Mesodermal cell (in vitro differentiated cells): ENCODE measurements around the gene BAIAP2.
"Not testable (repeated sequence)": the region's sequence is repeated elsewhere in the genome, so short reads cannot be mapped to it uniquely, and the experiment has no call there.

ENCODE experiments used
- H3K27ac ChIP-seq: 2 replicates; pipeline ENCODE4 v1.7.0; 2013; ENCODE audit warnings: mild to moderate bottlenecking, low read depth, low read length, moderate library complexity; ENCODE audit not compliant: severe bottlenecking
- H3K36me3 ChIP-seq: 2 replicates; pipeline ENCODE4 v1.7.1; 2013; ENCODE audit warnings: mild to moderate bottlenecking, low read length, moderate library complexity; ENCODE audit not compliant: control insufficient read depth, insufficient read depth
- H3K4me1 ChIP-seq: one replicate; pipeline ENCODE4 v1.7.1; 2013; ENCODE audit warnings: mild to moderate bottlenecking, low read length; ENCODE audit not compliant: insufficient read depth, control insufficient read depth, poor library complexity, severe bottlenecking
- H3K4me3 ChIP-seq: 2 replicates; pipeline ENCODE4 v1.7.0; 2013; ENCODE audit warnings: low read length, control low read depth, mild to moderate bottlenecking; ENCODE audit not compliant: insufficient read depth, poor library complexity, severe bottlenecking; ENCODE audit errors: extremely low read depth
- H3K9me3 ChIP-seq: 2 replicates; pipeline ENCODE4 v1.7.1; 2013; ENCODE audit warnings: mild to moderate bottlenecking, low read length, moderate library complexity; ENCODE audit not compliant: control insufficient read depth
- WGBS, 2 experiments: methylation state at CpG; one replicate each; pipeline ENCODE4 v1.1.5; 2013; ENCODE audit warnings: missing lambda C conversion rate in 2 of 2; ENCODE audit not compliant: insufficient coverage in 2 of 2; 5-methylcytosine and 5-hydroxymethylcytosine counted together

BAIAP2 gene

DNA sequence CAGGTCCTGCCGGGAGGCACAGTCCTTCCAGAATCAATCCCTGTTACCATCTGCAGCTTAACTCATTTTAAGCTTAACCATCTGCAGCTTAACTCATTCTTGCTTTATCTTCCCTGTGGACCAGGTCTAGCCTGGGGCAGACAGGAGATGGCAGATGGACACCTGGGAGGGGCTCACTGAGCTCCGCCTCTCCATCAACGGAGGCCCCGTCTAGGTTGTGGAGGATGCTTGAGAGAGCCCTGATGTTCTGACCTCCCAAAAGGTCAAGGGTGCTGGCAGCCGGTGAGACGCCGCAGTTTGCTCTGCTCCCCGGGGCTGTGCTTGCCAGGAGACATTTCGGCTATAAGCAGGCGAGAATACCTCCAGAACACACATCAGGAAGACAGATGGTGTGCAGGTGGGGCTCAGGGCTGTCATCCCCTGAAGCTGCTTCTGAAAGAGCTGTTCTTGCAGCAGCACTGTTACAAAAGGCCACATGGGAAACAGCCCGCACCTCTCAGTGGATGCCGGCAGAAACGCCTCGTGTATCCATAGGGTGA lies 41.3 kb downstream of the BAIAP2 start:
- H3K27ac ChIP-seq, result no peak overlapping the region
- 79 to 82% methylated on average over 11 to 14 of the region's 14 CpGs for WGBS, 2 experiments
- H3K4me1 ChIP-seq, result no peaks in the 10 kb centered on the region

DNA sequence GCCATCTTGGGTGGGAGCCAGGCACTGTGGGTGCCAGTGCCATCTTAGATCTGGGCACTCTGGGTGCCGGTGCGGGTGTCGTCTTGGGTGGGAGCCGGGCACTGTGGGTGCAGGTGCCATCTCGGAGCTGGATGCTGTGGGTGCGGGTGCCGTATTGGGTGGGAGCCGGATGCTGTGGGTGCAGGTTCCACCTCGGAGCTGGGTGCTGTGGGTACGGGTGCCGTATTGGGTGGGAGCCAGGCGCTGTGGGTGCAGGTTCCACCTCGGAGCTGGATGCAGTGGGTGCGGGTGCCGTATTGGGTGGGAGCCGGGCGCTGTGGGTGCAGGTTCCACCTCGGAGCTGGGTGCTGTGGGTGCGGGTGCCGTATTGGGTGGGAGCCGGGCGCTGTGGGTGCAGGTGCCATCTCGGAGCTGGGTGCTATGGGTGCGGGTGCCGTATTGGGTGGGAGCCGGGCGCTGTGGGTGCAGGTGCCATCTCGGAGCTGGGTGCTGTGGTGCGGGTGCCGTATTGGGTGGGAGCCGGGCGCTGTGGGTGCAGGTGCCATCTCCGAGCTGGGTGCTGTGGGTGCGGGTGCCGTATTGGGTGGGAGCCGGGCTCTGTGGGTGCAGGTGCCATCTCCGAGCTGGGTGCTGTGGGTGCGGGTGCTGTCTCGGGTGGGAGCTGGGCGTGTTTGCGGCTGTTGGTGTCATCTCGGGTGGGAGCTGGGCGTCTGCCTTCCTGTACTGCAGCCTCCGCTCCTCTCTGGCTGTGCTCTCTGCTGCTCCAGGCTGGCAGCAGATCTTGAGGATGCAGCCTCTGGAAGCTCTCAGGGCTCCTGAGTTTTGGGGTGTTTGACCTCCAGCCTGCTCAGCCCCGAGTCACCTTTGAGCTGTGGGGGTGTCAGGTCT lies 43.3 kb downstream of the BAIAP2 start:
- H3K4me3 ChIP-seq, H3K9me3 ChIP-seq, H3K4me1 ChIP-seq, H3K27ac ChIP-seq, H3K36me3 ChIP-seq: not testable (repeated sequence)
- WGBS, 2 experiments, result 95 to 97% methylated on average over 44 to 45 of the region's 45 CpGs

More for the DNA sequence above, 41.3 kb downstream of the BAIAP2 start:
- Histone ChIP-seq H3K4me3 (no peak overlapping the region), H3K36me3 (peaks cover 5% of the 10 kb centered on the region), H3K9me3 (no peaks in the 10 kb centered on the region)

DNA sequence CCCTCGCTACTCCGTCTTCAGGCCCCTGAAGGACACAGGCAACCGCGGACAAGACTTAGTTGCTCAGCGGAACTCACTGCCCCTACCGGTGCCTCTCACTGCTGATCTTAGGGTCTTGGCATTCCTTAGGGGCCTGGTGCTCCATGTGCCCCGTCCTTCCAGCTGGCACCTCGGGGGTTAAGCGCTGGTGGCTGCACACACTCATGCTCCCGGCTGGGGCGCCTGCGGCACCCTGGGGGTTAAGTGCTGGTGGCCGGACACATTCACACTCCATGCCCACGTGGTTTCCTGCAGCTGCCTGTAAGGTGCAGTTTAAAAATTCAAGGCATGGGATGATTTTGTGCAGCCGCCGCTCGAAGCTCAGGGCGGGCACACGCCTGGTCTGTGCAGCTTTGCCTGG lies 45.1 kb downstream of the BAIAP2 start:
- H3K4me3 ChIP-seq, result no peak overlapping the region
- H3K36me3 ChIP-seq, result peaks cover 7% of the 10 kb centered on the region
- H3K9me3 ChIP-seq, result no peaks in the 10 kb centered on the region
- WGBS, 2 experiments, result 81% methylated on average over 19 of the region's 19 CpGs
- no peak overlapping the region for H3K27ac ChIP-seq
- H3K4me1 ChIP-seq, result no peaks in the 10 kb centered on the region

DNA sequence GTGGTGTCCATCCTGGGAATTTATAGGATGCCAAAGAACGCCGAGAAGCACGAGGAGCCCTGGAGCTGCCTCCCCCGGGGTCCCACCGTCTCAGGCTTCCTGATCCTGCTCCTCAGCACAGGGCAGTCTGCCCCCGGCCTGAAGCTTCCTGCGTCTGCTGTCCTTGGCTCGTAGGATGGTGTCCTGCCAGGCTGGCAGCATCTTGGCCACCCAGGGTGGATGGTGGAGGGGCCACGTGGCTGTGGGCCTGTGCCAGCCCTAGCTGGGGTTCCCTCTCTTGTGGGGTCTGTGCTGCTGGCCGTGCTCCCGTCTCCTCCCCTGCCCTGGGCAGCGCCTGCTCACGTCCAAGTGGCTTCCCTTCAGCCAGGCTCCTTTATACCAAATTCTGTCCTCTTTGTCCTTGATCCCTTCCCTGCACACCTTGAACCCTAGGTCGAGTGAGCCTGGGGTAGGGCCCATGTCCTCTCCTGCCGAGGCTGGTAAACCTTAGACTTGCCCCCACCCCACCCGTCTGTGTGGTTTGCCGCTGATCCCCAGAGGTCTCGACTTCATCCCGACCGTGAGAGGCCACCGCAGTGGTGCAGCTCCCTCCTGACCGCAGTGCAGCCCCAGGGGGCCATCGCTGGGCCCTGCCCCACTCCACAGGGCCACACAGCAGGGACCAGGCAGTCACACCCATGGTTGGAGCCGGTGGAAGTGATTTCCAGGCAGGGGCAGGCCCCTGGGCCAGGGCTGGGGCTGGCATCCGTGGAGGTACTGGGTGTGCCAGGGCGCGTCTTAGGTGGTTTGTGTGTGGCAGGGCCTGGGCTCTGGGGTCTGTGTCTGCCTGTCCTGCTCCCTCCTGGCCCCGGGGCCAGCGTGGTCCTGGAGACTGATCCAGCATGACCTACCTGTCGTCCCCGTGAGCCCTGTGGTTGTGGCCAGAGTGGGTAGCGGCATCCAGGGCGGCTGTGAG lies 46.5 kb downstream of the BAIAP2 start:
- no peak overlapping the region for H3K27ac ChIP-seq
- WGBS, 2 experiments, result 95 to 97% methylated on average over 30 to 33 of the region's 33 CpGs
- H3K4me1 ChIP-seq, result no peaks in the 10 kb centered on the region
- H3K36me3 ChIP-seq, result peaks cover 12% of the 10 kb centered on the region
- no peaks in the 10 kb centered on the region for H3K9me3 ChIP-seq
- H3K4me3 ChIP-seq, result no peak overlapping the region

GRCh38 chr17:81082177-81083073 lies 47.5 kb downstream of the BAIAP2 start:
- H3K36me3 ChIP-seq, result peaks cover 19% of the 10 kb centered on the region
- no peaks in the 10 kb centered on the region for H3K9me3 ChIP-seq
- no peak overlapping the region for H3K4me3 ChIP-seq
- H3K4me1 ChIP-seq, result no peaks in the 10 kb centered on the region
- 92 to 97% methylated on average over 27 to 31 of the region's 33 CpGs for WGBS, 2 experiments
- H3K27ac ChIP-seq, result no peak overlapping the region

- Histone ChIP-seq H3K36me3 (peaks cover 26% of the 10 kb centered on the region), H3K27ac (no peak overlapping the region), H3K4me1 (no peaks in the 10 kb centered on the region), H3K4me3 (no peak overlapping the region), H3K9me3 (no peaks in the 10 kb centered on the region)
- WGBS, 2 experiments, result 88 to 89% methylated on average over 25 to 27 of the region's 27 CpGs
Measured at GRCh38 chr17:81083125-81083765, 48.3 kb downstream of the BAIAP2 start.

DNA sequence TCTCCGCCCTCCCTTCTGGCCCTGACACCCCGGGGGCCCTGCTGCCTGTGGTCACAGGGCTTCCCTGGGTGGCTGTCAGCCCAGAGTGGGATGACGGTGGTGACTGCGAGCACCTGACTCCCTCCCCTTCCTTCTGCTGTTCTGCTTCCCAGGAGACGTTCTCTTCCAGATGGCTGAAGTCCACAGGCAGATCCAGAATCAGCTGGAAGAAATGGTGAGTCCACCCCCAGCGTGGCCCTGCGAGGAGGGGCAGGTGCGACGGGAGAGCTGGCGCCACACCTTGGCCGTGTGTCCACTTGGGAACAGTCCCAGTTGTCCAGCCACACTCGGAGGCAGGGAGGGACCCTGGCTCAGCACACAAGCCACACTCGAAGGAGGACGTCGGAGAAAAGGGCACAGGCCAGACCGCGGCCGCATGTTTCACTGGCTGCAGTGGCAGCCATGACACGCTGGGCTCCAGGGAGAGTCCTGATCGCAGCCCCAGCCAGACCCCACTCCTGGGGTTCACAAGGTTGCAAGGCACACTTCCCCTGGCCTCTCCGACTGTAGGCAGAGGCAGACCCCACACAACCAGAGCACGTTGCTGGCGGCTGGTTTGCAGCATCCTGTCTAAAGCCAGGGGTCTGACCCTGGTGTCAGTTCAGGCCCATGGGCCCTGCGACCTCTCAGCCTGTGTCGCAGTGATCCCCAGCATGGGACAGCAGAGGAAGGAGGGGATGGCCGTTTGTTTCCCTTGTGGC lies 49.9 kb downstream of the BAIAP2 start:
- H3K27ac ChIP-seq, result no peak overlapping the region
- H3K4me1 ChIP-seq, result no peaks in the 10 kb centered on the region
- peaks cover 32% of the 10 kb centered on the region for H3K36me3 ChIP-seq
- no peak overlapping the region for H3K4me3 ChIP-seq
- 92 to 96% methylated on average over 24 to 26 of the region's 26 CpGs for WGBS, 2 experiments
- H3K9me3 ChIP-seq, result no peaks in the 10 kb centered on the region

- Histone ChIP-seq H3K36me3 (peaks cover 28% of the 10 kb centered on the region), H3K27ac (no peak overlapping the region), H3K4me1 (peaks cover 3% of the 10 kb centered on the region), H3K9me3 (no peaks in the 10 kb centered on the region), H3K4me3 (no peak overlapping the region)
- WGBS, 2 experiments, result 92 to 93% methylated on average over 20 of the region's 20 CpGs
Measured at GRCh38 chr17:81085420-81085911, 50.5 kb downstream of the BAIAP2 start.
